Suppressor macrophage treated with lipopolysaccharide for 1 hour (primary cell): ENCODE measurements around the gene KLHL9.

ENCODE experiments used
- DNase-seq, 3 donors: peaks; one replicate each; pipeline ENCODE4 v3.0.0-alpha.2; 2020 to 2022

KLHL9 gene

GRCh38 chr9:21317956-21318923 is 17.0 kb downstream of the KLHL9 start:
- peak; percentile 62 to 71 (median 69) for DNase-seq

GRCh38 chr9:21316860-21317259 is 18.3 kb downstream of the KLHL9 start:
- DNase-seq, result no peak

DNA sequence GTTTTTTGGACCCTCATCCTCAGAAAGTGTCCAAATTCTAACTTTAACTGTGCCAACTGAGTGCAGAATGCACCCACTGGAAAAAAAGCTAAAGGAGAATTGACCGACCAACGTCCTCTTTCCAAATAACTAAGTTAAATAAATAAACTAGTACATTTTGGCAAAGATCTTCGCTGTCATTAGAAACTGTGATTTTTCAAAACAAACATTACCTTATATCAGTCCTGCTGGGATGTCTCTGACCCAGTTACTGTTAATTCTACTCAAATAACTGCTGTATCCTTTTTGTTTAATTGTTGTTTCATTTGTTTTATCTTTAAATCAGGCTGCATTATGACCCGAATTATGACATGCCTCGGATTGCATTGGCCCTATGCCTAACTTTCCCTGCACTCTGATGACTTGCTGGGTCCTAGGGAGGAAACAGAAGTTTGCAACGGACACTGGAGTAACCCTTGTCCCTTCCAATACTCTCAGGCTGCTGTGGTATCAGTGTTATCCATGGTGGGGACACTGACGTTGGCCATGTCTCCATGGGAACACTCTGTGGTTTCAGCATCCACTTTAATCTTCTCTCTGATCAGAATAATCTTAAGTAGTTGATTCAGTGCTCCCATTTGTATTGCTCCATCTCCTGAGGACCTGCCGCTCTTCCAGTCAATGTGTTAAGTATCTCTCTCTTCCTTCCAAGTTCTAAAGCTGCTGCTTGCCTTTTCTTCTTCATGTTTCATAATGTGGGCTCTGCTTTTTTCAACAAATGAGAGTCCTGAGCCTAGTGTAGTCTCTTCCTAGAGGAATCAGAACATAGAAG is 19.0 kb downstream of the KLHL9 start:
- DNase-seq, result no peak

DNA sequence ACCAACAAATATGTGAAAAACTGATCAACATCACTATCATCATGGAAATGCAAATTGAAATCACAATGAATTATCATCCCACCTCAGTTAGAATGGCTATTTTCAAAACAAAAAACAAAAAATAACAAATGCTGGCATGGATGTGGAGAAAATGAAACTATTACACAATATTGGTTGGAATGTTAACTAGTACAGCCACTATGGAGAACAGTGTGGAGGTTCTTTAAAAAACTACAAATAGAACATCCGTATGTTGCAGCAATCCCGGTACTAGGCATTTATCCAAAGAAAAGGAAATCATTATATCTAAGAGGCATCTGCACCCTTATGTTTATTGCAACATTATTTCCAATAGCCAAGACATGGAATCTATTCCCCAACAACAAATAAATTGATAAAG is 21.1 kb downstream of the KLHL9 start:
- no peak for DNase-seq

- DNase-seq, result peak in 1 of 3 donors; percentile 8
Observed at GRCh38 chr9:21311889-21312288, 23.3 kb downstream of the KLHL9 start.

DNA sequence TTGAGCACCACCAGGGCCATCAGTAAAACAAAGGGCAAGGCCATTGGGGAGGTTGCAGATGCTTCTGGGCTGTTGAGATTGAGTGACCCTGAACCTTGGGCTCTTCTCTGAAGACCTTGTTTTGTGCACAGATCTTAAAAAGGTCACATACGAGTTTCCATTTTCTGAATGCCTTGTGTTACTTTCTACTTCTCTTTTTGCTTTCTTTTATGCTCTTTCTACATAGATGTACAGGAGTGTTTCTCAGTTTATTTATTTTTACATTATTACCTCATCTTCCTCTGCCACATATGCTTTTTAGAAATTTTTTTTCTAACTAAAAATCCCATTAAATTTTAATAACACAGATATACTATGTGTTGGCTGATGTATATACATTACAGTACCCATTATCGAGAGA is 30.0 kb downstream of the KLHL9 start, which contains the start of gene IFNA5:
Gene IFNA5 (minus strand): TSS at position 101 of the 400 bp plus-strand sequence. CDS start 57 bp downstream, at position 44.
- DNase-seq, result no peak

DNA sequence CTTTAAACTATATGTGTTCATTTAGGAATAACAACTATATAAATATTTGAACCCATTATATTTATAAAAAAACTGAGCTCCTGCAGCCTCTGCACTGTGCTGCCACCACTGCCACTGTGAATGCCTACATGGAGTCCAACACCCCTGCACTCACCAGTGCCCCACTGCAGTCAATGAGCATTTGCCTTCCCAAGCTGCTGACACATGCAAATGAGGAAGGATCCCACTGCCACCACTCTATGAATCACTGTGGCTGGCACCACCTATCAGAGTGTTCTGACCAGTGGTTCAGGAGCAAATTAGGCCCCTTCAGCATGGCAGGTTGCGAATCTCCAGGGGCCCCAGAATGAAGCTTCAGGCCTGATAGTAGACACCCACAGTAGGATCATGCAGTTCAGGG is 39.2 kb downstream of the KLHL9 start:
- peak; percentile 60 to 69 (median 62) for DNase-seq

DNA sequence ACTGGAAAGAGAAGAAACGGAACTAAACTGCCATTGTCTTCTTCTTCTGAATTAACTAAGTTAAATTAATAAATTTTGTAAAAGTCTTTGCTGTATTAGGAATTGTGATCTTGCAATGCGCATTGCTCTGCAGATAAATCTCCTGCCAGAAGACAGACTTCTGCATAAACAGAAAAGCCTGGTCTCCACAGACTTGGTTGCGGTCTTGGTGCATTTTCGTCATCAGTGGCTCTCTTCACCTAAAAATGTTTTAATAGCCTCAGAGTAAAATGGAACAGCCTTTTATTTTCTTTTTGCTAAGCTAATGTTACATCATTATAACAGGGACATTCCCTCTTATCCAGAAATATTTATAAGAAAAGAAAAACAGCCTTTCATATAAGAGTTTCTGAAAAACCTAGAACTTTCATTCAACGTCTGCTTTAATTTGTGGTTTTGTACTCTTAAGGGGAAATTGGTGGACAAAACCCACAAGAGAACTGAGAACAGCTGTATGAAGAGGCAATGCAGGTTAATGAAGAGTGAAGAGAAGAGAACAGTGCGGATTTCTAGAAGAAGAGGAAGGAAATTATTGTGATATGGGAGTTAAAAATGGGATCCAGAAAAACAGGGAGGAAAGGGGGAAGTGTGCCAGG is 40.2 kb downstream of the KLHL9 start:
- peak in 1 of 3 donors; percentile 16 for DNase-seq

DNA sequence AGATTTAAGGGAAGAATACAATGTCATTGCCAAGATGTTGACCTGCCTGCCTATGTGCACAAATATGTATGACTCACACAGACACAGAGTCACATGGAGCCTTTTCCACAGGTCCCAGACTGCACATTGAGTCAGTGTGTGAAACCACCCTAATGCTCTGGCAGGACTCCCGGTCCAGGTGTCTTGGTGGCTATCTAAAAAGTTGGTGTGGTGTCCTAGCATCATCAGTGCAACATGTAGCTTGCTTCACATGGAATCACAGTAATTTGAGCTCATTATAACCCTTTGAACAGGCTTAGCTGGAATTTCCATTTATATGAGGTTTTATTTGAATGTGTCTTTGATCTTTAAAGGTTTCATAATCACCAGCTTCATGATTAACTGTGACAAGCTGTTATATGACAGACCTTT is 40.8 kb downstream of the KLHL9 start:
- DNase-seq, result peak; percentile 32 to 40 (median 40)

- no peak for DNase-seq
Observed at GRCh38 chr9:21289848-21290247, 45.4 kb downstream of the KLHL9 start.

DNA sequence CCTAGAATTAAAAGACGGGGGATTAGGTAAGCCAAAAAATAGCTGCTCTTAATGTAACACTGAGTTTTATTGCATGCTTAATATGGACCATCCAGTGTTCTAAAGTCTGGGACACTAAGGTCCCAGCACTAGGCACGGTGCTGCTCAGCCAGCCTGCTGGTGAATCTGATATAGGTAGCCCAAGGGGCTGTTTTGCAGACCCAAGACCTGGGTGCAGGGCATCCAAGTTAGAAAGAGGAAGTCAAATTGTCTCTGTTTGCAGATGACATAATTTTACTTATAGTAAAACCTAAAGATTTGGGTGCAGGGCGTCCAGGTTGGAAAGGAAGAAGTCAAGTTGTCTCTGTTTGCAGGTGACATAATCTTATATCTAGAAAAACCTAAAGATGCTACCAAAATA is 47.9 kb downstream of the KLHL9 start:
- DNase-seq, result no peak

GRCh38 chr9:21286659-21287058 is 48.5 kb downstream of the KLHL9 start:
- peak; percentile 61 to 86 (median 75) for DNase-seq

DNA sequence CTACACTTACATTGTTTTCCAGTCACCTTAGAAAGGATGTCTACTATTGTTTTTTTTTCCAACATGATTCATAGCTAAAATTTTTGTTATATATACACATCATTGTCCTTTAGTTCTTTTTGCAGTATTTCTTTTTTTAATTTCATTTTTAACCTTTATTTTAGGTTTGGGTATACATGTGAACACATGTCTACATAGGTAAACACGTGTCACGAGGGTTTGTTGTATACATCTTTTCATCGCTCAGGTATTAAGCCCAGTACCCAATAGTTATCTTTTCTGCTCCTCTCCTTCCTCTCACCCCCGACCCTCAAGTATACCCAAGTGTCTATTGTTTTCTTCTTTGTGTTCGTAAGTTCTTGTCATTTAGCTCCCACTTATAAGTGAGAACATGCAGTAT is 49.1 kb downstream of the KLHL9 start:
- no peak for DNase-seq

DNA sequence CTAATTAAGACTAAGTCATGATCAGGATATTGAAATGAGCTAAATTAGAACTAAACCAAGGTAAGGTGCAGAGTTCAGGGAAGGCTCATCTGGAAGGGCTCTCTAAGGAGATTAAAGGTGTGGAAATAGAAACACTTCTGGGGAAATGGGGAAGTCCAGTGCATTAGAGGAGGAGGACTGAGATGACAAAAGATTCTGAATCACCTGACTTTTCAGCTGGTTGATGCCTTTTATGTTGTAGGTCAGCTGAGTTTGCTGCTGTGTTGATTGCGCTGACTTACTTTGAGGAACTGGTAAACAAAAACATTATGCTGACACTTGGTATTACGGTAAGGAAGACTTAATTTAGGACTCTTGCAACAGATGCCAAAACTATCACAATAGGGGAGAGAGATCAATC is 53.9 kb downstream of the KLHL9 start:
- DNase-seq, result peak; percentile 43 to 55 (median 47)
